ENCODE data around the gene RMI2.
A peak's percentile ranks its signal among the peaks of the same experiment; 100 is the strongest.

Gene RMI2

GRCh38 chr16:11306997-11307638 lies 38.1 kb upstream of the RMI2 start:
- Mint-ChIP-seq H3K9me3 (no peaks in the 10 kb centered on the region), H3K4me3 (no peak overlapping the region), H3K27me3 (no peaks in the 10 kb centered on the region), H3K4me1 (ENCODE audit: low read depth) (peaks cover 38% of the 10 kb centered on the region), H3K36me3 (ENCODE audit: low read depth) (no peaks in the 10 kb centered on the region), H3K27ac (no peak overlapping the region)

- Mint-ChIP-seq H3K4me1 (ENCODE audit: low read depth) (peaks cover 46% of the 10 kb centered on the region), H3K9me3 (no peaks in the 10 kb centered on the region), H3K27me3 (no peaks in the 10 kb centered on the region), H3K27ac (no peak overlapping the region), H3K4me3 (no peak overlapping the region), H3K36me3 (ENCODE audit: low read depth) (no peaks in the 10 kb centered on the region)
Observed at GRCh38 chr16:11307639-11308492, 37.4 kb upstream of the RMI2 start.

GRCh38 chr16:11308493-11309283 lies 36.6 kb upstream of the RMI2 start:
- no peaks in the 10 kb centered on the region for H3K9me3 Mint-ChIP-seq
- H3K27ac Mint-ChIP-seq = no peak overlapping the region
- peaks cover 54% of the 10 kb centered on the region for H3K4me1 Mint-ChIP-seq (ENCODE audit: low read depth)
- H3K36me3 Mint-ChIP-seq (ENCODE audit: low read depth) = no peaks in the 10 kb centered on the region
- H3K4me3 Mint-ChIP-seq = no peak overlapping the region
- no peaks in the 10 kb centered on the region for H3K27me3 Mint-ChIP-seq

GRCh38 chr16:11309895-11310633 lies 35.2 kb upstream of the RMI2 start:
- Mint-ChIP-seq H3K27ac (peak overlapping the region; percentile 79), H3K4me1 (ENCODE audit: low read depth) (peaks cover 58% of the 10 kb centered on the region), H3K4me3 (no peak overlapping the region)

GRCh38 chr16:11310634-11310977 lies 34.7 kb upstream of the RMI2 start:
- Mint-ChIP-seq H3K4me3 (no peak overlapping the region), H3K27ac (peak overlapping the region; percentile 79), H3K27me3 (no peaks in the 10 kb centered on the region), H3K9me3 (no peaks in the 10 kb centered on the region), H3K4me1 (ENCODE audit: low read depth) (peaks cover 58% of the 10 kb centered on the region), H3K36me3 (ENCODE audit: low read depth) (no peaks in the 10 kb centered on the region)

More at GRCh38 chr16:11309895-11310633, 35.2 kb upstream of the RMI2 start:
- Mint-ChIP-seq H3K27me3 (no peaks in the 10 kb centered on the region), H3K36me3 (ENCODE audit: low read depth) (no peaks in the 10 kb centered on the region), H3K9me3 (no peaks in the 10 kb centered on the region)

GRCh38 chr16:11310997-11311561 lies 34.2 kb upstream of the RMI2 start:
- Mint-ChIP-seq H3K4me3 (no peak overlapping the region), H3K9me3 (no peaks in the 10 kb centered on the region), H3K27me3 (no peaks in the 10 kb centered on the region), H3K36me3 (ENCODE audit: low read depth) (no peaks in the 10 kb centered on the region), H3K4me1 (ENCODE audit: low read depth) (peaks cover 58% of the 10 kb centered on the region), H3K27ac (peak overlapping the region; percentile 79)

GRCh38 chr16:11312718-11313492 lies 32.4 kb upstream of the RMI2 start:
- Mint-ChIP-seq H3K4me1 (ENCODE audit: low read depth) (peaks cover 52% of the 10 kb centered on the region), H3K36me3 (ENCODE audit: low read depth) (no peaks in the 10 kb centered on the region), H3K27ac (peak overlapping the region; percentile 12), H3K9me3 (no peaks in the 10 kb centered on the region), H3K27me3 (no peaks in the 10 kb centered on the region), H3K4me3 (peak overlapping the region; percentile 5)

- Mint-ChIP-seq H3K9me3 (no peaks in the 10 kb centered on the region), H3K27me3 (no peaks in the 10 kb centered on the region), H3K36me3 (ENCODE audit: low read depth) (no peaks in the 10 kb centered on the region), H3K4me1 (ENCODE audit: low read depth) (peaks cover 46% of the 10 kb centered on the region), H3K4me3 (no peak overlapping the region), H3K27ac (no peak overlapping the region)
Observed at GRCh38 chr16:11313493-11314308, 31.6 kb upstream of the RMI2 start.

- Mint-ChIP-seq H3K36me3 (ENCODE audit: low read depth) (no peaks in the 10 kb centered on the region), H3K27me3 (no peaks in the 10 kb centered on the region), H3K4me1 (ENCODE audit: low read depth) (peaks cover 45% of the 10 kb centered on the region), H3K4me3 (no peak overlapping the region), H3K9me3 (no peaks in the 10 kb centered on the region), H3K27ac (no peak overlapping the region)
Observed at GRCh38 chr16:11314309-11314894, 30.9 kb upstream of the RMI2 start.

- Mint-ChIP-seq H3K27me3 (no peaks in the 10 kb centered on the region), H3K9me3 (no peaks in the 10 kb centered on the region), H3K27ac (no peak overlapping the region), H3K4me1 (ENCODE audit: low read depth) (peaks cover 35% of the 10 kb centered on the region), H3K4me3 (no peak overlapping the region), H3K36me3 (ENCODE audit: low read depth) (no peaks in the 10 kb centered on the region)
Observed at GRCh38 chr16:11315510-11315909, 29.7 kb upstream of the RMI2 start.

- no peak overlapping the region for H3K27ac Mint-ChIP-seq
- no peaks in the 10 kb centered on the region for H3K36me3 Mint-ChIP-seq (ENCODE audit: low read depth)
- no peak overlapping the region for H3K4me3 Mint-ChIP-seq
- H3K27me3 Mint-ChIP-seq = no peaks in the 10 kb centered on the region
- peaks cover 26% of the 10 kb centered on the region for H3K4me1 Mint-ChIP-seq (ENCODE audit: low read depth)
- H3K9me3 Mint-ChIP-seq = no peaks in the 10 kb centered on the region
Observed at GRCh38 chr16:11316331-11317015, 28.8 kb upstream of the RMI2 start.

- no peaks in the 10 kb centered on the region for H3K27me3 Mint-ChIP-seq
- H3K9me3 Mint-ChIP-seq = no peaks in the 10 kb centered on the region
Observed at GRCh38 chr16:11318817-11319216, 26.4 kb upstream of the RMI2 start.

More at GRCh38 chr16:11318817-11319216, 26.4 kb upstream of the RMI2 start:
- H3K4me1 Mint-ChIP-seq (ENCODE audit: low read depth) = peaks cover 3% of the 10 kb centered on the region
- H3K27ac Mint-ChIP-seq = peak overlapping the region; percentile 16
- H3K4me3 Mint-ChIP-seq = no peak overlapping the region
- H3K36me3 Mint-ChIP-seq (ENCODE audit: low read depth) = no peaks in the 10 kb centered on the region

Data from stimulated activated naive CD8-positive, alpha-beta T cell treated with anti-CD3 and anti-CD28 coated beads, Interleukin-15, Interleukin-2, amounts not matched to agents 100 ng/mL and 50 ng/mL, for 24 hours (primary cell).